Mesendoderm (in vitro differentiated cells): ENCODE measurements around the gene PLIN1. TPM values are rescaled to one million over a fixed set of nuclear protein-coding genes. Genes with fewer than 3 reads are reported as not detected.

Experiments used
- DNase-seq: peaks from one replicate; pipeline ENCODE4 v3.0.0; 2013
- H2AK5ac ChIP-seq: 2 replicates; pipeline ENCODE4 v1.6.1; 2013; ENCODE audit warnings: low read length, inconsistent platforms
- H2BK120ac ChIP-seq: 2 replicates; pipeline ENCODE4 v1.6.1; 2013; ENCODE audit warnings: low read depth, mild to moderate bottlenecking, low read length, moderate library complexity, mixed read lengths
- H2BK15ac ChIP-seq: replicated peaks from 2 replicates; pipeline ENCODE4 v1.6.1; 2013; ENCODE audit warnings: low read depth, mild to moderate bottlenecking, moderate library complexity
- H2BK5ac ChIP-seq: 2 replicates; pipeline ENCODE4 v1.6.1; 2013; ENCODE audit warnings: low read length, inconsistent platforms
- H3K18ac ChIP-seq: 2 replicates; pipeline ENCODE4 v1.6.1; 2013; ENCODE audit warnings: mild to moderate bottlenecking, low read length, mixed read lengths
- H3K23ac ChIP-seq: one replicate; pipeline ENCODE4 v1.6.1; 2013; ENCODE audit warnings: low read length
- H3K27ac ChIP-seq: 2 replicates; pipeline ENCODE4 v1.5.1; 2013; ENCODE audit warnings: low read depth, mild to moderate bottlenecking, inconsistent platforms, low read length, moderate library complexity
- H3K27me3 ChIP-seq: 2 replicates; pipeline ENCODE4 v1.6.1; 2013; ENCODE audit warnings: low read length, control low read depth, mild to moderate bottlenecking, inconsistent platforms; ENCODE audit not compliant: insufficient read depth, poor library complexity
- H3K36me3 ChIP-seq: 2 replicates; pipeline ENCODE4 v1.6.1; 2013; ENCODE audit warnings: low read length, inconsistent platforms; ENCODE audit not compliant: control insufficient read depth, insufficient read depth
- H3K4ac ChIP-seq: one replicate; pipeline ENCODE4 v1.6.1; 2013; ENCODE audit warnings: low read depth, mild to moderate bottlenecking, low read length, moderate library complexity
- H3K4me1 ChIP-seq: 2 replicates; pipeline ENCODE4 v1.6.1; 2013; ENCODE audit warnings: low read depth, low read length, inconsistent platforms; ENCODE audit not compliant: control insufficient read depth
- H3K4me2 ChIP-seq: 2 replicates; pipeline ENCODE4 v1.6.1; 2013; ENCODE audit warnings: low read length
- H3K4me3 ChIP-seq: 2 replicates; pipeline ENCODE4 v1.5.1; 2013; ENCODE audit warnings: mild to moderate bottlenecking, low read length
- H3K56ac ChIP-seq: one replicate; pipeline ENCODE4 v1.6.1; 2013; ENCODE audit warnings: low read length
- H3K79me1 ChIP-seq: 2 replicates; pipeline ENCODE4 v1.6.1; 2013; ENCODE audit warnings: low read length, inconsistent platforms
- H3K79me2 ChIP-seq: 2 replicates; pipeline ENCODE4 v1.6.1; 2013; ENCODE audit warnings: mild to moderate bottlenecking, low read length; ENCODE audit not compliant: control insufficient read depth, insufficient read depth
- H3K9ac ChIP-seq: 2 replicates; pipeline ENCODE4 v1.6.1; 2013; ENCODE audit warnings: low read length, inconsistent platforms
- H4K5ac ChIP-seq: one replicate; pipeline ENCODE4 v1.6.1; 2013; ENCODE audit warnings: low read length
- H4K8ac ChIP-seq: one replicate; pipeline ENCODE4 v1.6.1; 2013; ENCODE audit warnings: low read depth, mild to moderate bottlenecking, control low read depth, low read length, moderate library complexity
- WGBS: extraction: QIAGEN DNeasy Blood & Tissue Kit; methylation state at CpG from one replicate; pipeline ENCODE4 v1.1.7; 2013; ENCODE audit warnings: low lambda C conversion rate, missing lambda C conversion rate; ENCODE audit not compliant: insufficient coverage; ENCODE audit errors: extremely low coverage; 5-methylcytosine and 5-hydroxymethylcytosine counted together
- small RNA-seq: library from polyadenylated mRNA; stranded (forward); fragments of <200 nt; extraction: miRNeasy Mini kit (QIAGEN cat#:217004); gene quantifications from one replicate; pipeline ENCODE3, GENCODE V24; 2013; ENCODE audit not compliant: insufficient read depth

The PLIN1 gene

GRCh38 chr15:89621547-89621946 lies 57.6 kb downstream of the PLIN1 start:
- Histone ChIP-seq H2BK120ac (no peak overlapping the region), H3K36me3 (peaks cover 38% of the 10 kb centered on the region), H3K27ac (no peak overlapping the region), H3K4me3 (no peak overlapping the region), H2AK5ac (no peak overlapping the region), H3K9ac (no peak overlapping the region), H3K27me3 (no peaks in the 10 kb centered on the region), H3K79me2 (no peaks in the 10 kb centered on the region), H3K56ac (no peak overlapping the region), H3K4ac (no peak overlapping the region), H3K79me1 (peaks cover 3% of the 10 kb centered on the region), H3K4me1 (no peaks in the 10 kb centered on the region), H2BK15ac (no peak overlapping the region), H3K23ac (no peak overlapping the region), H4K8ac (no peak overlapping the region), H3K4me2 (no peak overlapping the region), H2BK5ac (no peak overlapping the region), H4K5ac (no peak overlapping the region), H3K18ac (no peak overlapping the region)
- no peak for DNase-seq
- no CpG with 5 or more reads among the region's 4 CpGs for WGBS

- no CpG with 5 or more reads among the region's 4 CpGs for WGBS
- H3K9ac ChIP-seq: no peak overlapping the region
- H3K79me1 ChIP-seq: peaks cover 2% of the 10 kb centered on the region
- no peak overlapping the region for H3K56ac ChIP-seq
- H3K4ac ChIP-seq: no peak overlapping the region
- no peak overlapping the region for H3K4me3 ChIP-seq
- H3K4me1 ChIP-seq: no peaks in the 10 kb centered on the region
- no peak overlapping the region for H2AK5ac ChIP-seq
- no peaks in the 10 kb centered on the region for H3K79me2 ChIP-seq
- no peak overlapping the region for H4K5ac ChIP-seq
- no peak for DNase-seq
- H3K18ac ChIP-seq: no peak overlapping the region
- no peak overlapping the region for H2BK120ac ChIP-seq
- no peak overlapping the region for H3K23ac ChIP-seq
- H3K36me3 ChIP-seq: peaks cover 18% of the 10 kb centered on the region
- no peak overlapping the region for H4K8ac ChIP-seq
- no peak overlapping the region for H3K4me2 ChIP-seq
- H3K27me3 ChIP-seq: no peaks in the 10 kb centered on the region
- no peak overlapping the region for H3K27ac ChIP-seq
- H2BK15ac ChIP-seq: no peak overlapping the region
- H2BK5ac ChIP-seq: no peak overlapping the region
These were observed 62.9 kb downstream of the PLIN1 start for GRCh38 chr15:89616228-89616627.

- H3K4ac ChIP-seq: no peak overlapping the region
- H4K8ac ChIP-seq: no peak overlapping the region
- no peak overlapping the region for H3K56ac ChIP-seq
- no peak overlapping the region for H3K4me2 ChIP-seq
- H2BK120ac ChIP-seq: no peak overlapping the region
- no peak overlapping the region for H3K23ac ChIP-seq
- no peak overlapping the region for H3K9ac ChIP-seq
- H3K18ac ChIP-seq: no peak overlapping the region
- H3K79me2 ChIP-seq: no peaks in the 10 kb centered on the region
- H4K5ac ChIP-seq: no peak overlapping the region
- H3K4me3 ChIP-seq: no peak overlapping the region
- peaks cover 19% of the 10 kb centered on the region for H3K36me3 ChIP-seq
- DNase-seq: no peak
- peaks cover 2% of the 10 kb centered on the region for H3K79me1 ChIP-seq
- no peak overlapping the region for H2BK5ac ChIP-seq
- no peak overlapping the region for H3K27ac ChIP-seq
- H2AK5ac ChIP-seq: no peak overlapping the region
- no peaks in the 10 kb centered on the region for H3K4me1 ChIP-seq
- no peaks in the 10 kb centered on the region for H3K27me3 ChIP-seq
- no peak overlapping the region for H2BK15ac ChIP-seq
- no CpG with 5 or more reads among the region's 1 CpG for WGBS
These were observed 64.0 kb downstream of the PLIN1 start for GRCh38 chr15:89615135-89615534.

Small RNAs within 50 kb of the gene (small RNA-seq; reads per million reads assigned to genes)
- gene RNU6-132P: not detected
